Spleen (tissue), 7 donors: ENCODE results near the gene EHHADH.
A peak's percentile ranks its signal among the peaks of the same experiment; 100 is the strongest.

Experiments used
- POLR2AphosphoS5 ChIP-seq, 3 donors: sonication (generic); formaldehyde crosslinking; IDR thresholded peaks; one replicate each; pipeline ENCODE4 v1.5.1; 2017; ENCODE audit warnings: antibody characterized with exemption in 3 of 3
- TF ChIP-seq, protein P1 (sequence below), 11 experiments: fragments of 200-600 bp in 7 of 11; fragments of 450-650 bp in 4 of 11; sonication (generic) in 4 of 11; IDR thresholded peaks in 8 of 11; conservative IDR thresholded peaks in 3 of 11; 1 replicate in 7 of 11; 2 replicates in 4 of 11; pipeline versions ENCODE4 v1.4.0 to v1.8.0; 2016 to 2021; ENCODE audit warnings: antibody characterized with exemption in 11 of 11, inconsistent platforms in 4 of 11, mild to moderate bottlenecking in 1 of 11
- donor health status: DM: no; HTN: no; CAD: no; lungs with moderate emphysema.
- donor health status: DM: no; HTN: no; CAD: no.
- donor health status: DM: no; HTN: no; CAD: no.

DNA sequence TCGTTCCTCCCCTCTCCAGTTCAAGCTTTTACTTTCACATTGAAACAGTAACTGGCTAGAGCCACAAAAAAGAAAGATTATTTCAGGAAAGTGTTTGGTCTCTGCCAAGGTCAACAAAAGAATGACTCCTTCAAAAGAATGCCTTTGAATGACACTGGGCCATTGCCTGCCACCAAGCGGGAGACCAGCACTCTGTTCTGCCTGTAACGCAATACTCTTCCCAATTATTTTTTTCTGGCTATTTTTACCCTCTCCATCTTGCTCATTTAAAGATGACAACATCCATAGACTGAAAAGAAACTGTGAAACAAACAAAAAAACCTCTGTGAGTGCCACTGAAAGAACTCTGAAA lies 37.3 kb downstream of the EHHADH start:
- TF ChIP-seq, protein P1, sequence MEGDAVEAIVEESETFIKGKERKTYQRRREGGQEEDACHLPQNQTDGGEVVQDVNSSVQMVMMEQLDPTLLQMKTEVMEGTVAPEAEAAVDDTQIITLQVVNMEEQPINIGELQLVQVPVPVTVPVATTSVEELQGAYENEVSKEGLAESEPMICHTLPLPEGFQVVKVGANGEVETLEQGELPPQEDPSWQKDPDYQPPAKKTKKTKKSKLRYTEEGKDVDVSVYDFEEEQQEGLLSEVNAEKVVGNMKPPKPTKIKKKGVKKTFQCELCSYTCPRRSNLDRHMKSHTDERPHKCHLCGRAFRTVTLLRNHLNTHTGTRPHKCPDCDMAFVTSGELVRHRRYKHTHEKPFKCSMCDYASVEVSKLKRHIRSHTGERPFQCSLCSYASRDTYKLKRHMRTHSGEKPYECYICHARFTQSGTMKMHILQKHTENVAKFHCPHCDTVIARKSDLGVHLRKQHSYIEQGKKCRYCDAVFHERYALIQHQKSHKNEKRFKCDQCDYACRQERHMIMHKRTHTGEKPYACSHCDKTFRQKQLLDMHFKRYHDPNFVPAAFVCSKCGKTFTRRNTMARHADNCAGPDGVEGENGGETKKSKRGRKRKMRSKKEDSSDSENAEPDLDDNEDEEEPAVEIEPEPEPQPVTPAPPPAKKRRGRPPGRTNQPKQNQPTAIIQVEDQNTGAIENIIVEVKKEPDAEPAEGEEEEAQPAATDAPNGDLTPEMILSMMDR (IDR thresholded peaks at IDR 0.05 in 8 of 11, conservative IDR thresholded peaks at IDR 0.05 in 3 of 11) = no peak
- peak in 1 of 3 donors; percentile 32 for TF ChIP-seq POLR2AphosphoS5 (IDR thresholded peaks at IDR 0.05)
